GM12872 (cell line): ENCODE measurements around the gene VPS9D1.

Experiments used
- CTCF ChIP-seq: IDR thresholded peaks from 3 replicates; pipeline ENCODE4 v1.5.1; 2011; ENCODE audit warnings: low read depth, mild to moderate bottlenecking, low read length, moderate library complexity; ENCODE audit not compliant: insufficient read depth

The VPS9D1 gene

GRCh38 chr16:89697616-89698331 is 22.9 kb downstream of the VPS9D1 start:
- no peak for TF ChIP-seq CTCF

- no peak for TF ChIP-seq CTCF
These were observed 23.5 kb downstream of the VPS9D1 start for GRCh38 chr16:89697161-89697615.

- no peak for TF ChIP-seq CTCF
These were observed 24.0 kb downstream of the VPS9D1 start for GRCh38 chr16:89696670-89697128.

GRCh38 chr16:89695875-89696669 is 24.6 kb downstream of the VPS9D1 start:
- no peak for TF ChIP-seq CTCF

GRCh38 chr16:89695086-89695874 is 25.4 kb downstream of the VPS9D1 start:
- no peak for TF ChIP-seq CTCF

GRCh38 chr16:89693931-89694783 is 26.5 kb downstream of the VPS9D1 start:
- no peak for TF ChIP-seq CTCF
